K562 (cell line): ENCODE results near the gene PRPF6. TPM values are rescaled to one million over a fixed set of nuclear protein-coding genes. Genes with fewer than 3 reads are reported as not detected.

Experiments used
- BMI1 ChIP-seq: fragments of 150-350 bp; IDR thresholded peaks from 2 replicates; pipeline ENCODE4 v1.6.1; 2014; ENCODE audit warnings: low read length
- KDM5B ChIP-seq: fragments of 200-600 bp; sonication (generic); IDR thresholded peaks from 2 replicates; pipeline ENCODE4 v1.6.1; 2012; ENCODE audit warnings: low read depth, mild to moderate bottlenecking, moderate library complexity, low read length, control low read depth, inconsistent platforms; ENCODE audit not compliant: insufficient replicate concordance
- POLR2B ChIP-seq: fragments of 450-650 bp; IDR thresholded peaks from 2 replicates; pipeline ENCODE4 v1.6.1; 2018; ENCODE audit warnings: low read depth; ENCODE audit not compliant: partially characterized antibody
- PRPF4 ChIP-seq: fragments of 200-400 bp; formaldehyde crosslinking; IDR thresholded peaks from one replicate; pipeline ENCODE4 v1.6.1; 2017; ENCODE audit warnings: low read length, low read depth, mild to moderate bottlenecking; ENCODE audit not compliant: insufficient read depth, poor library complexity, severe bottlenecking
- SMC3 ChIP-seq: conservative IDR thresholded peaks from 2 replicates; pipeline ENCODE4 v1.6.1; 2011; ENCODE audit warnings: low read depth, low read length, improper control_type of control experiment; ENCODE audit not compliant: insufficient read depth
- polyA plus RNA-seq, 8 experiments: library from polyadenylated mRNA; depleted of rRNA in 4 of 8; stranded (reverse) in 5 of 8; unstranded in 3 of 8; fragments of >200 nt; fragmentation: Nextera tagmentation in 2 of 8; fragmentation: Illumina TruSeq in 1 of 8; extraction: Ambion mirVana in 2 of 8; extraction: Trizol in 1 of 8; gene quantifications; 2 replicates each; pipeline versions ENCODE4 v1.2.1 to v1.2.3, GENCODE V29; 2011 to 2014; ENCODE audit warnings: inconsistent platforms in 1 of 8, missing spikeins in 1 of 8
- total RNA-seq, 7 experiments: library from RNA; depleted of rRNA in 6 of 7; stranded (reverse); fragments of >200 nt in 6 of 7; fragmentation: Illumina TruSeq in 2 of 7; extraction: Trizol in 2 of 7; gene quantifications; 2 replicates each; pipeline versions ENCODE4 v1.2.1 to v1.2.3, GENCODE V29; 2011 to 2021; ENCODE audit warnings: low replicate concordance in 1 of 7
- TF ChIP-seq, protein P1 (sequence below), 3 experiments: fragments of 200-800 bp in 1 of 3; sonication (Bioruptor generic) in 1 of 3; sonication (generic) in 1 of 3; formaldehyde crosslinking in 1 of 3; IDR thresholded peaks; 2 replicates each; pipeline versions ENCODE4 v1.6.1 to v1.8.0; 2016 to 2022; ENCODE audit warnings: mild to moderate bottlenecking in 2 of 3, missing compliant biosample characterization in 2 of 3, missing genetic modification characterization in 2 of 3, missing genetic modification reagents in 1 of 3
- TF ChIP-seq, protein P2 (sequence below): fragments of 450-650 bp; IDR thresholded peaks from 2 replicates; pipeline ENCODE4 v1.6.1; 2016; ENCODE audit warnings: mild to moderate bottlenecking, moderate library complexity
- TF ChIP-seq, protein P3 (sequence below): fragments of 450-650 bp; formaldehyde crosslinking; IDR thresholded peaks from 2 replicates; pipeline ENCODE4 v1.4.0; 2022; ENCODE audit warnings: mild to moderate bottlenecking, moderate library complexity
- TF ChIP-seq, protein P4 (sequence below): sonication (generic); formaldehyde crosslinking; IDR thresholded peaks from 2 replicates; pipeline ENCODE4 v1.8.1; 2023; ENCODE audit warnings: mild to moderate bottlenecking, missing genetic modification reagents

The PRPF6 gene
- total and polyA plus RNA-seq, 9 of the 15 experiments (the other 6 are each of a cell fraction or from before 2014, with no cell fraction given): 4.2 to 83.2 (median 59.9) TPM

DNA sequence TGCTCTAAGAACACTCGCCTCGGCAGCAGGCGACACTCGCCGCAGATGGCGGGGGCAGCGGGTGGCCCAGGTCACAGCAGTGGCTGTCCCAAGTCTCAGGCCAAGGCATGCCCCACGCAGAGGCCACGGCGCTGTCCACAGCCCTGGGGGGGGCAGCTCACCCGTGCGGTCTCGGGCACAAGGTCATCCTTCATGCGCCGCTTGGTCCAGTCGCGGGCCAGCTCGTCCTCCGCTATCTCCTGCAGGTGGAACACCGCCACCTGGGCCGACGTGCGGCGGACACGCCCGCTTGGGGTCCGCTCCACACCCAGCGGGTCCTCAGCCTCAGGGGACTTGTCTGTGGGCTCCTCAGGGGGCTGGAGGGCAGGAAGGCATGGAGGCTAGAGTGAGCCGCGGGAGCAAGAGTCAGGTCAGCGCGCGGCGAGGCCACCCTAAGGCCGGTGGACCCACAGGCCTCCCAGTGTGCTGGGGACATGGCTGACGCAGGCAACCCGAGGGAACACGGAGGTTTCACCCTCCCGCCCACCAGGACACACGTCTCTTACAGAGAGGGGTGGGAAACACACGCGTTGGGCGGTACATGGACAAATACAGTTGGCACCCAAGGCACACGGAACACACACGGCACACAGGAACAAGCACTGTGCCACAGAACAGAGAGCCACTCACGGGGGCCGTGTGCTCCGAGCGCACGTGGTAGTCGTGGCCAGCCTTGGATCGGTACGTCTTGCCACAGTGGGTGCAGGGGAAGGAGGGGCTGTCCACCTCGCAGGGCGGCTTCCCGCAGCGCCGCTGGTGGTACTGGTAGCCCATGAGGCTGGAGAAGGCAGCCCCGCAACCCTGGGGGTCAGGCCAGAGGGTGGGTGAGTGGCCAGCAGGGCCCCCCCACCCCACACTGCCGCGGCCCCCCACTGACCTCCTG, 18.2 kb upstream of the PRPF6 start (continued):
- TF ChIP-seq, protein P1, sequence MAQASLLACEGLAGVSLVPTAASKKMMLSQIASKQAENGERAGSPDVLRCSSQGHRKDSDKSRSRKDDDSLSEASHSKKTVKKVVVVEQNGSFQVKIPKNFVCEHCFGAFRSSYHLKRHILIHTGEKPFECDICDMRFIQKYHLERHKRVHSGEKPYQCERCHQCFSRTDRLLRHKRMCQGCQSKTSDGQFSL (CRISPR knock-in tag; IDR thresholded peaks at IDR 0.05): 0 out of 2 replicates have a peak, but pooled peaks have one; percentile 19
- TF ChIP-seq, protein P1 (tag; IDR thresholded peaks at IDR 0.05): no peak
- TF ChIP-seq BMI1 (no peak), SMC3 (no peak), POLR2B (no peak), KDM5B (no peak), PRPF4 (peak; percentile 38)
- TF ChIP-seq, protein P2, sequence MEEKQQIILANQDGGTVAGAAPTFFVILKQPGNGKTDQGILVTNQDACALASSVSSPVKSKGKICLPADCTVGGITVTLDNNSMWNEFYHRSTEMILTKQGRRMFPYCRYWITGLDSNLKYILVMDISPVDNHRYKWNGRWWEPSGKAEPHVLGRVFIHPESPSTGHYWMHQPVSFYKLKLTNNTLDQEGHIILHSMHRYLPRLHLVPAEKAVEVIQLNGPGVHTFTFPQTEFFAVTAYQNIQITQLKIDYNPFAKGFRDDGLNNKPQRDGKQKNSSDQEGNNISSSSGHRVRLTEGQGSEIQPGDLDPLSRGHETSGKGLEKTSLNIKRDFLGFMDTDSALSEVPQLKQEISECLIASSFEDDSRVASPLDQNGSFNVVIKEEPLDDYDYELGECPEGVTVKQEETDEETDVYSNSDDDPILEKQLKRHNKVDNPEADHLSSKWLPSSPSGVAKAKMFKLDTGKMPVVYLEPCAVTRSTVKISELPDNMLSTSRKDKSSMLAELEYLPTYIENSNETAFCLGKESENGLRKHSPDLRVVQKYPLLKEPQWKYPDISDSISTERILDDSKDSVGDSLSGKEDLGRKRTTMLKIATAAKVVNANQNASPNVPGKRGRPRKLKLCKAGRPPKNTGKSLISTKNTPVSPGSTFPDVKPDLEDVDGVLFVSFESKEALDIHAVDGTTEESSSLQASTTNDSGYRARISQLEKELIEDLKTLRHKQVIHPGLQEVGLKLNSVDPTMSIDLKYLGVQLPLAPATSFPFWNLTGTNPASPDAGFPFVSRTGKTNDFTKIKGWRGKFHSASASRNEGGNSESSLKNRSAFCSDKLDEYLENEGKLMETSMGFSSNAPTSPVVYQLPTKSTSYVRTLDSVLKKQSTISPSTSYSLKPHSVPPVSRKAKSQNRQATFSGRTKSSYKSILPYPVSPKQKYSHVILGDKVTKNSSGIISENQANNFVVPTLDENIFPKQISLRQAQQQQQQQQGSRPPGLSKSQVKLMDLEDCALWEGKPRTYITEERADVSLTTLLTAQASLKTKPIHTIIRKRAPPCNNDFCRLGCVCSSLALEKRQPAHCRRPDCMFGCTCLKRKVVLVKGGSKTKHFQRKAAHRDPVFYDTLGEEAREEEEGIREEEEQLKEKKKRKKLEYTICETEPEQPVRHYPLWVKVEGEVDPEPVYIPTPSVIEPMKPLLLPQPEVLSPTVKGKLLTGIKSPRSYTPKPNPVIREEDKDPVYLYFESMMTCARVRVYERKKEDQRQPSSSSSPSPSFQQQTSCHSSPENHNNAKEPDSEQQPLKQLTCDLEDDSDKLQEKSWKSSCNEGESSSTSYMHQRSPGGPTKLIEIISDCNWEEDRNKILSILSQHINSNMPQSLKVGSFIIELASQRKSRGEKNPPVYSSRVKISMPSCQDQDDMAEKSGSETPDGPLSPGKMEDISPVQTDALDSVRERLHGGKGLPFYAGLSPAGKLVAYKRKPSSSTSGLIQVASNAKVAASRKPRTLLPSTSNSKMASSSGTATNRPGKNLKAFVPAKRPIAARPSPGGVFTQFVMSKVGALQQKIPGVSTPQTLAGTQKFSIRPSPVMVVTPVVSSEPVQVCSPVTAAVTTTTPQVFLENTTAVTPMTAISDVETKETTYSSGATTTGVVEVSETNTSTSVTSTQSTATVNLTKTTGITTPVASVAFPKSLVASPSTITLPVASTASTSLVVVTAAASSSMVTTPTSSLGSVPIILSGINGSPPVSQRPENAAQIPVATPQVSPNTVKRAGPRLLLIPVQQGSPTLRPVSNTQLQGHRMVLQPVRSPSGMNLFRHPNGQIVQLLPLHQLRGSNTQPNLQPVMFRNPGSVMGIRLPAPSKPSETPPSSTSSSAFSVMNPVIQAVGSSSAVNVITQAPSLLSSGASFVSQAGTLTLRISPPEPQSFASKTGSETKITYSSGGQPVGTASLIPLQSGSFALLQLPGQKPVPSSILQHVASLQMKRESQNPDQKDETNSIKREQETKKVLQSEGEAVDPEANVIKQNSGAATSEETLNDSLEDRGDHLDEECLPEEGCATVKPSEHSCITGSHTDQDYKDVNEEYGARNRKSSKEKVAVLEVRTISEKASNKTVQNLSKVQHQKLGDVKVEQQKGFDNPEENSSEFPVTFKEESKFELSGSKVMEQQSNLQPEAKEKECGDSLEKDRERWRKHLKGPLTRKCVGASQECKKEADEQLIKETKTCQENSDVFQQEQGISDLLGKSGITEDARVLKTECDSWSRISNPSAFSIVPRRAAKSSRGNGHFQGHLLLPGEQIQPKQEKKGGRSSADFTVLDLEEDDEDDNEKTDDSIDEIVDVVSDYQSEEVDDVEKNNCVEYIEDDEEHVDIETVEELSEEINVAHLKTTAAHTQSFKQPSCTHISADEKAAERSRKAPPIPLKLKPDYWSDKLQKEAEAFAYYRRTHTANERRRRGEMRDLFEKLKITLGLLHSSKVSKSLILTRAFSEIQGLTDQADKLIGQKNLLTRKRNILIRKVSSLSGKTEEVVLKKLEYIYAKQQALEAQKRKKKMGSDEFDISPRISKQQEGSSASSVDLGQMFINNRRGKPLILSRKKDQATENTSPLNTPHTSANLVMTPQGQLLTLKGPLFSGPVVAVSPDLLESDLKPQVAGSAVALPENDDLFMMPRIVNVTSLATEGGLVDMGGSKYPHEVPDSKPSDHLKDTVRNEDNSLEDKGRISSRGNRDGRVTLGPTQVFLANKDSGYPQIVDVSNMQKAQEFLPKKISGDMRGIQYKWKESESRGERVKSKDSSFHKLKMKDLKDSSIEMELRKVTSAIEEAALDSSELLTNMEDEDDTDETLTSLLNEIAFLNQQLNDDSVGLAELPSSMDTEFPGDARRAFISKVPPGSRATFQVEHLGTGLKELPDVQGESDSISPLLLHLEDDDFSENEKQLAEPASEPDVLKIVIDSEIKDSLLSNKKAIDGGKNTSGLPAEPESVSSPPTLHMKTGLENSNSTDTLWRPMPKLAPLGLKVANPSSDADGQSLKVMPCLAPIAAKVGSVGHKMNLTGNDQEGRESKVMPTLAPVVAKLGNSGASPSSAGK: no peak
- TF ChIP-seq, protein P3, sequence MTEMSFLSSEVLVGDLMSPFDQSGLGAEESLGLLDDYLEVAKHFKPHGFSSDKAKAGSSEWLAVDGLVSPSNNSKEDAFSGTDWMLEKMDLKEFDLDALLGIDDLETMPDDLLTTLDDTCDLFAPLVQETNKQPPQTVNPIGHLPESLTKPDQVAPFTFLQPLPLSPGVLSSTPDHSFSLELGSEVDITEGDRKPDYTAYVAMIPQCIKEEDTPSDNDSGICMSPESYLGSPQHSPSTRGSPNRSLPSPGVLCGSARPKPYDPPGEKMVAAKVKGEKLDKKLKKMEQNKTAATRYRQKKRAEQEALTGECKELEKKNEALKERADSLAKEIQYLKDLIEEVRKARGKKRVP (CRISPR knock-in tag): no peak
- TF ChIP-seq, protein P4, sequence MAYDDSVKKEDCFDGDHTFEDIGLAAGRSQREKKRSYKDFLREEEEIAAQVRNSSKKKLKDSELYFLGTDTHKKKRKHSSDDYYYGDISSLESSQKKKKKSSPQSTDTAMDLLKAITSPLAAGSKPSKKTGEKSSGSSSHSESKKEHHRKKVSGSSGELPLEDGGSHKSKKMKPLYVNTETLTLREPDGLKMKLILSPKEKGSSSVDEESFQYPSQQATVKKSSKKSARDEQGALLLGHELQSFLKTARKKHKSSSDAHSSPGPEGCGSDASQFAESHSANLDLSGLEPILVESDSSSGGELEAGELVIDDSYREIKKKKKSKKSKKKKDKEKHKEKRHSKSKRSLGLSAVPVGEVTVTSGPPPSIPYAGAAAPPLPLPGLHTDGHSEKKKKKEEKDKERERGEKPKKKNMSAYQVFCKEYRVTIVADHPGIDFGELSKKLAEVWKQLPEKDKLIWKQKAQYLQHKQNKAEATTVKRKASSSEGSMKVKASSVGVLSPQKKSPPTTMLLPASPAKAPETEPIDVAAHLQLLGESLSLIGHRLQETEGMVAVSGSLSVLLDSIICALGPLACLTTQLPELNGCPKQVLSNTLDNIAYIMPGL (CRISPR knock-in tag): no peak
